Keratinocyte (primary cell): Measurements from ENCODE around the gene EOGT. TPM values are rescaled to one million over a fixed set of nuclear protein-coding genes. Genes with fewer than 3 reads are reported as not detected.

Source experiments
- DNase-seq: peaks from one replicate; pipeline ENCODE4 v3.0.0-alpha.2; 2011; ENCODE audit warnings: low read depth, missing footprints, low spot score
- FAIRE-seq: peaks from 2 replicates; lab custom pipeline; 2011; peaks lifted over from hg19 to GRCh38; lab: Jason Lieb, UNC
- H2AFZ ChIP-seq: 2 replicates; pipeline ENCODE4 v1.6.0; 2012; ENCODE audit warnings: low read length, control low read depth, inconsistent platforms; ENCODE audit not compliant: control insufficient read depth
- H3K27ac ChIP-seq: 2 replicates; pipeline ENCODE4 v1.5.1; 2011; ENCODE audit warnings: low read length; ENCODE audit not compliant: control insufficient read depth, insufficient read depth
- H3K27me3 ChIP-seq: 3 replicates; pipeline ENCODE4 v1.6.0; 2011; ENCODE audit warnings: low read length; ENCODE audit not compliant: control insufficient read depth, insufficient read depth; ENCODE audit errors: extremely low read depth
- H3K36me3 ChIP-seq, 2 experiments: 2 replicates in 1 of 2; 3 replicates in 1 of 2; pipeline ENCODE4 v1.5.1; 2011; ENCODE audit warnings: low read length in 2 of 2, mild to moderate bottlenecking in 1 of 2; ENCODE audit not compliant: control insufficient read depth in 2 of 2, insufficient read depth in 2 of 2; ENCODE audit errors: extremely low read depth in 1 of 2
- H3K4me1 ChIP-seq: 3 replicates; pipeline ENCODE4 v1.5.1; 2011; ENCODE audit warnings: low read length; ENCODE audit not compliant: control insufficient read depth, insufficient read depth; ENCODE audit errors: extremely low read depth
- H3K4me2 ChIP-seq: 3 replicates; pipeline ENCODE4 v1.6.0; 2011; ENCODE audit warnings: low read depth, low read length; ENCODE audit not compliant: control insufficient read depth, insufficient read depth; ENCODE audit errors: extremely low read depth
- H3K4me3 ChIP-seq, 3 experiments: fragments of 200-600 bp in 1 of 3; sonication (generic) in 1 of 3; 2 replicates in 2 of 3; 3 replicates in 1 of 3; pipeline ENCODE4 v1.5.1; 2011 to 2016; ENCODE audit warnings: low read length in 3 of 3, mild to moderate bottlenecking in 3 of 3, control low read depth in 2 of 3, inconsistent platforms in 1 of 3, low read depth in 1 of 3, mixed read lengths in 1 of 3, mixed run types in 1 of 3, moderate library complexity in 1 of 3; ENCODE audit not compliant: control insufficient read depth in 2 of 3, insufficient read depth in 2 of 3; ENCODE audit errors: extremely low read depth in 1 of 3
- H3K79me2 ChIP-seq: 2 replicates; pipeline ENCODE4 v1.6.0; 2012; ENCODE audit warnings: low read length; ENCODE audit not compliant: control insufficient read depth, insufficient read depth
- H3K9ac ChIP-seq: 3 replicates; pipeline ENCODE4 v1.6.0; 2011; ENCODE audit warnings: low read length; ENCODE audit not compliant: control insufficient read depth, insufficient read depth; ENCODE audit errors: extremely low read depth
- H3K9me1 ChIP-seq: 3 replicates; pipeline ENCODE4 v1.6.0; 2011; ENCODE audit warnings: low read length; ENCODE audit not compliant: control insufficient read depth, insufficient read depth; ENCODE audit errors: extremely low read depth
- H3K9me3 ChIP-seq: 2 replicates; pipeline ENCODE4 v1.5.1; 2012; ENCODE audit warnings: low read depth, low read length; ENCODE audit not compliant: control insufficient read depth
- H4K20me1 ChIP-seq: 3 replicates; pipeline ENCODE4 v1.6.0; 2011; ENCODE audit warnings: low read length; ENCODE audit not compliant: control insufficient read depth, insufficient read depth; ENCODE audit errors: extremely low read depth
- CTCF ChIP-seq, 3 experiments: IDR thresholded peaks in 1 of 3; conservative IDR thresholded peaks in 1 of 3; optimal IDR thresholded peaks in 1 of 3; 2 replicates in 2 of 3; 3 replicates in 1 of 3; pipeline versions ENCODE3 to v1.5.1; 2011; ENCODE audit warnings: low read length in 3 of 3, mild to moderate bottlenecking in 3 of 3, moderate library complexity in 2 of 3, control low read depth in 1 of 3, inconsistent platforms in 1 of 3; ENCODE audit not compliant: insufficient read depth in 2 of 3; ENCODE audit errors: extremely low read depth in 1 of 3
- EZH2 ChIP-seq: IDR thresholded peaks from one replicate; pipeline ENCODE4 v1.6.1; 2012; ENCODE audit warnings: inconsistent platforms, mild to moderate bottlenecking, low read length, moderate library complexity
- dilution Hi-C: fragments of 300-500 bp; cut with MboI; formaldehyde crosslinking; loops from one replicate; pipeline ENCODE4 v1.7.0; 2020; ENCODE audit warnings: low sequenced_read_pairs; ENCODE audit not compliant: extremely low pct_ligation_motif_present
- polyA minus RNA-seq, 3 experiments: library from RNA; depleted of rRNA, polyadenylated mRNA; stranded (reverse); fragments of >200 nt; gene quantifications; 1 replicate in 1 of 3; 2 replicates in 1 of 3; 3 replicates in 1 of 3; pipeline ENCODE4 v1.2.3, GENCODE V29; 2011
- polyA plus RNA-seq, 5 experiments: library from polyadenylated mRNA; depleted of rRNA in 3 of 5; stranded (reverse) in 3 of 5; stranded (forward) in 1 of 5; unstranded in 1 of 5; fragments of >200 nt; gene quantifications; 1 replicate in 1 of 5; 2 replicates in 3 of 5; 3 replicates in 1 of 5; pipeline versions ENCODE4 v1.2.1 to v1.2.3, GENCODE V29; 2011 to 2012; ENCODE audit warnings: missing spikeins in 2 of 5, low read depth in 1 of 5, low replicate concordance in 1 of 5

Gene EOGT
- polyA plus RNA-seq, result 23.4 to 39.0 TPM (median 35.5 TPM) in 3 replicates
- 13.7 TPM for polyA plus RNA-seq (2011; ENCODE audit: low read depth)
- 16.3 and 30.1 TPM in 2 replicates for polyA plus RNA-seq (2011; cell fraction: cytosol; rRNA removed)
- 50.9 and 60.1 TPM in 2 replicates for polyA plus RNA-seq (2011; cell fraction: nucleus; rRNA removed)
- 11.3 and 35.8 TPM in 2 replicates for polyA plus RNA-seq (2012; ENCODE audit: low replicate concordance)
- polyA minus RNA-seq, result 27.9 to 59.3 TPM (median 32.2 TPM) in 3 replicates
- 32.4 TPM for polyA minus RNA-seq (2011; cell fraction: cytosol; rRNA and poly(A)+ RNA removed)
- 53.7 and 98.0 TPM in 2 replicates for polyA minus RNA-seq (2011; cell fraction: nucleus; rRNA and poly(A)+ RNA removed)

- no peaks in the 10 kb centered on the region for H3K9me3 ChIP-seq
- H4K20me1 ChIP-seq, result no peaks in the 10 kb centered on the region
- no peaks in the 10 kb centered on the region for H3K27me3 ChIP-seq
- peaks cover 32% of the 10 kb centered on the region for H3K4me1 ChIP-seq
- FAIRE-seq (no peak), DNase-seq (no peak)
- H3K79me2 ChIP-seq, result peaks cover 20% of the 10 kb centered on the region
- peak within 1 kb of the TSS; percentile 91 for H3K27ac ChIP-seq
- H3K9me1 ChIP-seq, result no peaks in the 10 kb centered on the region
- TF ChIP-seq EZH2 (no peak), CTCF (optimal IDR thresholded peaks at IDR 0.05 in 1 of 3, IDR thresholded peaks at IDR 0.05 in 1 of 3, conservative IDR thresholded peaks at IDR 0.05 in 1 of 3; ENCODE audit: extremely low read depth in 1 of 3, insufficient read depth in 2 of 3, low read length in 3 of 3) (peak in 2 of 3 experiments; percentile 69 to 82)
- peak within 1 kb of the TSS; percentile 87 for H3K9ac ChIP-seq
- H3K4me3 ChIP-seq, result peak within 1 kb of the TSS; percentile 57 to 70 (median 63)
- H2AFZ ChIP-seq, result peak within 1 kb of the TSS; percentile 77
- peaks cover 7 to 8% of the 10 kb centered on the region in 2 experiments for H3K36me3 ChIP-seq
- peak within 1 kb of the TSS; percentile 77 for H3K4me2 ChIP-seq
- dilution Hi-C loops, result no loop called here
Observed at GRCh38 chr3:69013253-69014021, at the start of gene EOGT. EOGT (minus strand) TSS chr3:69013684; CDS start chr3:69009846, 3,838 bp downstream.

DNA sequence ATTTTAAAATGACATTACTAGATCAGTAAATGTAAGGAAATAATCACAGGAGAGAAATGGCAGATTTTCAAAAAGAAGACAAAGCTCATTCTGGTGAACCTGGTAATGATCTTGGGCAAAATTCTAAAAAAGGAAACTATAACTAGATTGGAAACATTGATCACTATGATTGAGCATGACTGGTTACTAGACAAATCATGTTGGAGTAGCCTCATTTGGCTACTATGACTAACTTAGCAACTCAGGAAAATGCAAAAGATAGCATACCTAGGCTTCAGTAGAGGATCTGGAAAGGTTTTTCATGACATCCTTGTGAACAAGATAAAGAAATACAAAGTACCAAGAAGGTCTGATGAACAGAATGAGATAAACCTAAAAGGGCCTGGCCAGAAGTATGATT lies 46.2 kb upstream of the EOGT start:
- no peak overlapping the region for H3K27ac ChIP-seq
- no peaks in the 10 kb centered on the region for H3K27me3 ChIP-seq
- no peaks in the 10 kb centered on the region for H4K20me1 ChIP-seq
- no peak overlapping the region for H3K4me2 ChIP-seq
- dilution Hi-C loops, result no loop called here
- H3K36me3 ChIP-seq, result peaks cover 17 to 25% of the 10 kb centered on the region in 2 experiments
- no peak overlapping the region for H2AFZ ChIP-seq
- H3K9me1 ChIP-seq, result no peaks in the 10 kb centered on the region
- no peaks in the 10 kb centered on the region for H3K9me3 ChIP-seq
- H3K4me1 ChIP-seq, result no peaks in the 10 kb centered on the region
- no peak overlapping the region for H3K9ac ChIP-seq
- TF ChIP-seq CTCF (optimal IDR thresholded peaks at IDR 0.05 in 1 of 3, IDR thresholded peaks at IDR 0.05 in 1 of 3, conservative IDR thresholded peaks at IDR 0.05 in 1 of 3; ENCODE audit: extremely low read depth in 1 of 3, insufficient read depth in 2 of 3, low read length in 3 of 3), result no peak
- no peak for TF ChIP-seq EZH2
- DNase-seq, result no peak
- no peak overlapping the region for H3K4me3 ChIP-seq
- no peak for FAIRE-seq
- H3K79me2 ChIP-seq, result no peaks in the 10 kb centered on the region
